Spleen (tissue), 7 donors: Measurements from ENCODE around the gene CORIN.

Source experiments
- CTCF ChIP-seq, 11 experiments: fragments of 200-600 bp in 7 of 11; fragments of 450-650 bp in 4 of 11; sonication (generic) in 4 of 11; IDR thresholded peaks in 8 of 11; conservative IDR thresholded peaks in 3 of 11; 1 replicate in 7 of 11; 2 replicates in 4 of 11; pipeline versions ENCODE4 v1.4.0 to v1.8.0; 2016 to 2021; ENCODE audit warnings: antibody characterized with exemption in 11 of 11, inconsistent platforms in 4 of 11, mild to moderate bottlenecking in 1 of 11
- POLR2A ChIP-seq, 3 donors: fragments of 450-650 bp; IDR thresholded peaks; one replicate each; pipeline ENCODE4 v1.5.1; 2017; ENCODE audit warnings: antibody characterized with exemption in 3 of 3, mild to moderate bottlenecking in 1 of 3
- donor health status: DM: no; HTN: no; CAD: no; lungs with moderate emphysema.
- donor health status: DM: no; HTN: no; CAD: no.
- donor health status: DM: no; HTN: no; CAD: no.

DNA sequence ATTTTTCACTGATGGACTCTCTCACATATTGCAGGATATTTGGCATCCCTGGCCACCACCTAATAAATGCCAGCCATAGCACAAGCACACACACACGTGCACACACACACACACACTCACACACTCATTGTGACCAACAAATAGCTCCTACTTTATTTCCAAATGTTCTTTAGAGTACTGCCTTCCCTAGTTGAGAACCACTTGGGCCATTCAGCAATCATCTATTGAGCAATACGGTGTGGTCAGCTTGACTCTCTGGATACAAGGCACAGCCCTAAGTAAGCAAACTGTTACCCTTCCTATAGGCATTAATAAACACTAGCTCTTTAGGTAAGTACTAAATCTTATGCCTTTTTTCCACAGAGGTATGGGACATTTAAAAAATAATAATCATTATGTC, 21.1 kb downstream of the CORIN start:
- TF ChIP-seq CTCF (IDR thresholded peaks at IDR 0.05 in 8 of 11, conservative IDR thresholded peaks at IDR 0.05 in 3 of 11) (no peak), POLR2A (IDR thresholded peaks at IDR 0.05) (no peak)
